HepG2 (cell line): ENCODE measurements around the gene SLC25A51.

ENCODE experiments used
- CEBPG ChIP-seq: IDR thresholded peaks from 2 replicates; pipeline ENCODE4 v1.6.1; 2016
- FOXA1 ChIP-seq, 2 experiments: fragments of 450-650 bp in 1 of 2; sonication (generic) in 1 of 2; formaldehyde crosslinking in 1 of 2; IDR thresholded peaks; 2 replicates each; pipeline versions ENCODE4 v1.4.0 to v1.6.1; 2016 to 2020; ENCODE audit warnings: missing genetic modification reagents in 1 of 2
- HNRNPH1 ChIP-seq: fragments of 200-400 bp; formaldehyde crosslinking; optimal IDR thresholded peaks from 2 replicates; pipeline ENCODE3; 2017; ENCODE audit warnings: mild to moderate bottlenecking, low read depth, low read length
- JUN ChIP-seq: sonication (generic); formaldehyde crosslinking; IDR thresholded peaks from 2 replicates; pipeline ENCODE4 v1.4.0; 2020; ENCODE audit warnings: mild to moderate bottlenecking, missing genetic modification reagents
- KAT8 ChIP-seq: IDR thresholded peaks from 2 replicates; pipeline ENCODE4 v1.6.1; 2016; ENCODE audit warnings: missing genetic modification reagents, missing compliant biosample characterization
- NR1H2 ChIP-seq: sonication (generic); formaldehyde crosslinking; IDR thresholded peaks from 2 replicates; pipeline ENCODE4 v1.8.1; 2022; ENCODE audit warnings: low read depth, missing genetic modification reagents, borderline replicate concordance
- SOX6 ChIP-seq, 2 experiments: fragments of 450-650 bp in 1 of 2; sonication (generic) in 1 of 2; formaldehyde crosslinking in 1 of 2; IDR thresholded peaks; 2 replicates each; pipeline versions ENCODE4 v1.4.0 to v1.6.1; 2017 to 2020; ENCODE audit warnings: antibody characterized with exemption in 1 of 2, mild to moderate bottlenecking in 1 of 2, missing genetic modification reagents in 1 of 2
- SP1 ChIP-seq, 2 experiments: fragments of 450-650 bp in 1 of 2; sonication (generic) in 1 of 2; formaldehyde crosslinking in 1 of 2; IDR thresholded peaks; 2 replicates each; pipeline versions ENCODE4 v1.4.0 to v1.6.1; 2016 to 2020; ENCODE audit warnings: missing genetic modification reagents in 1 of 2
- SP140L ChIP-seq: sonication (generic); formaldehyde crosslinking; IDR thresholded peaks from 2 replicates; pipeline ENCODE4 v1.4.0; 2020; ENCODE audit warnings: missing genetic modification reagents, borderline replicate concordance
- USF2 ChIP-seq, 2 experiments: sonication (generic) in 1 of 2; formaldehyde crosslinking in 1 of 2; IDR thresholded peaks; 2 replicates each; pipeline versions ENCODE4 v1.5.1 to v1.6.1; 2011 to 2020; ENCODE audit warnings: borderline replicate concordance in 1 of 2, low read depth in 1 of 2, low read length in 1 of 2, mild to moderate bottlenecking in 1 of 2, missing genetic modification reagents in 1 of 2, moderate library complexity in 1 of 2
- ZNF530 ChIP-seq: sonication (generic); formaldehyde crosslinking; IDR thresholded peaks from 2 replicates; pipeline ENCODE4 v1.5.0; 2020; ENCODE audit warnings: low read depth, mild to moderate bottlenecking, missing genetic modification reagents
- ZNF563 ChIP-seq: sonication (generic); formaldehyde crosslinking; IDR thresholded peaks from 2 replicates; pipeline ENCODE4 v1.8.0; 2022; ENCODE audit warnings: mild to moderate bottlenecking, moderate library complexity, missing genetic modification reagents
- ZNF816 ChIP-seq: sonication (generic); formaldehyde crosslinking; IDR thresholded peaks from 2 replicates; pipeline ENCODE4 v1.8.0; 2022; ENCODE audit warnings: missing genetic modification reagents, mild to moderate bottlenecking, borderline replicate concordance

GRCh38 chr9:37947471-37947870, 43.5 kb upstream of the SLC25A51 start:
- TF ChIP-seq SP140L (CRISPR knock-in tag), result no peak
- no peak for TF ChIP-seq NR1H2 (CRISPR knock-in tag)
- TF ChIP-seq USF2 (IDR thresholded peaks at IDR 0.05; ENCODE audit: low read depth, low read length), result no peak
- TF ChIP-seq USF2 (CRISPR knock-in tag; IDR thresholded peaks at IDR 0.05; ENCODE audit: borderline replicate concordance), result no peak
- no peak for TF ChIP-seq ZNF816 (CRISPR knock-in tag)
- no peak for TF ChIP-seq SOX6 (IDR thresholded peaks at IDR 0.05)
- no peak for TF ChIP-seq SOX6 (CRISPR knock-in tag; IDR thresholded peaks at IDR 0.05)
- no peak for TF ChIP-seq HNRNPH1
- TF ChIP-seq ZNF563 (CRISPR knock-in tag), result no peak
- no peak for TF ChIP-seq JUN (CRISPR knock-in tag)
- TF ChIP-seq SP1 (IDR thresholded peaks at IDR 0.05), result no peak
- no peak for TF ChIP-seq SP1 (CRISPR knock-in tag; IDR thresholded peaks at IDR 0.05)
- TF ChIP-seq CEBPG (CRISPR knock-in tag), result no peak
- TF ChIP-seq ZNF530 (CRISPR knock-in tag), result no peak
- no peak for TF ChIP-seq KAT8
- no peak for TF ChIP-seq FOXA1 (IDR thresholded peaks at IDR 0.05)
- TF ChIP-seq FOXA1 (CRISPR knock-in tag; IDR thresholded peaks at IDR 0.05), result no peak
